NCI-H2171 (cell line): ENCODE data around the gene DDX28.

Experiments used
- DNase-seq: peaks from one replicate; lab custom pipeline; 2025; lab: John Stamatoyannopoulos, UW

The DDX28 gene

GRCh38 chr16:68022728-68023537 lies at the start of gene DDX28, which contains the start of gene DUS2:
DDX28 (minus strand) TSS chr16:68023232; CDS start chr16:68023202, 30 bp downstream.
DUS2 (plus strand) TSS chr16:68023284; CDS start chr16:68038024, 14,740 bp downstream.
- DNase-seq = peak; percentile 84

- no peak for DNase-seq
These were observed 49.1 kb upstream of the DDX28 start for GRCh38 chr16:68072038-68072695.

- no peak for DNase-seq
These were observed 48.5 kb upstream of the DDX28 start for GRCh38 chr16:68071518-68071901.

- no peak for DNase-seq
These were observed 47.9 kb upstream of the DDX28 start for GRCh38 chr16:68070806-68071517.

GRCh38 chr16:68070249-68070730 lies 47.3 kb upstream of the DDX28 start:
- no peak for DNase-seq

GRCh38 chr16:68069511-68070248 lies 46.6 kb upstream of the DDX28 start:
- DNase-seq = no peak

- DNase-seq = no peak
These were observed 45.9 kb upstream of the DDX28 start for GRCh38 chr16:68068926-68069325.

- no peak for DNase-seq
These were observed 43.7 kb upstream of the DDX28 start for GRCh38 chr16:68066763-68067162.

GRCh38 chr16:68065716-68066305 lies 42.8 kb upstream of the DDX28 start:
- no peak for DNase-seq

GRCh38 chr16:68064791-68065365 lies 41.8 kb upstream of the DDX28 start:
- DNase-seq = peak; percentile 36

GRCh38 chr16:68062910-68063393 lies 39.9 kb upstream of the DDX28 start:
- no peak for DNase-seq

- no peak for DNase-seq
These were observed 38.4 kb upstream of the DDX28 start for GRCh38 chr16:68061396-68061795.

GRCh38 chr16:68059804-68060203 lies 36.8 kb upstream of the DDX28 start:
- DNase-seq = no peak

- no peak for DNase-seq
These were observed 32.4 kb upstream of the DDX28 start for GRCh38 chr16:68055395-68055794.

- DNase-seq = no peak
These were observed 26.4 kb upstream of the DDX28 start for GRCh38 chr16:68049449-68049848.

- DNase-seq = no peak
These were observed 25.0 kb upstream of the DDX28 start for GRCh38 chr16:68047987-68048386.

GRCh38 chr16:68046106-68046505 lies 23.1 kb upstream of the DDX28 start:
- DNase-seq = peak; percentile 60

- no peak for DNase-seq
These were observed 18.8 kb upstream of the DDX28 start for GRCh38 chr16:68041783-68042182.

- DNase-seq = peak; percentile 19
These were observed 17.7 kb upstream of the DDX28 start for GRCh38 chr16:68040506-68041288.
